Gastroesophageal sphincter (tissue), 3 donors: ENCODE results near the gene TM9SF1.

Experiments
- CTCF ChIP-seq, 4 experiments: fragments of 200-600 bp in 2 of 4; fragments of 450-650 bp in 2 of 4; sonication (generic) in 1 of 4; IDR thresholded peaks; one replicate each; pipeline ENCODE4 v1.5.1; 2017 to 2019; ENCODE audit warnings: antibody characterized with exemption in 4 of 4, mild to moderate bottlenecking in 2 of 4, moderate library complexity in 2 of 4
- EP300 ChIP-seq: sonication (generic); formaldehyde crosslinking; IDR thresholded peaks from one replicate; pipeline ENCODE4 v1.6.1; 2017; ENCODE audit warnings: antibody characterized with exemption, mild to moderate bottlenecking
- POLR2AphosphoS5 ChIP-seq: sonication (generic); formaldehyde crosslinking; IDR thresholded peaks from one replicate; pipeline ENCODE4 v1.6.1; 2017; ENCODE audit warnings: antibody characterized with exemption

GRCh38 chr14:24198814-24199524 lies 3.7 kb upstream of the TM9SF1 start:
- TF ChIP-seq CTCF (IDR thresholded peaks at IDR 0.05) (no peak), POLR2AphosphoS5 (no peak), EP300 (no peak)
